GM19328 (cell line): ENCODE data around the gene CEP128.

Source experiments
- ATAC-seq: cut with Tn5 transposase; IDR thresholded peaks from one replicate; pipeline ENCODE4 v1.9.1; 2021; ENCODE audit warnings: mild to moderate bottlenecking, moderate library complexity; ENCODE audit not compliant: unreplicated experiment

The CEP128 gene

DNA sequence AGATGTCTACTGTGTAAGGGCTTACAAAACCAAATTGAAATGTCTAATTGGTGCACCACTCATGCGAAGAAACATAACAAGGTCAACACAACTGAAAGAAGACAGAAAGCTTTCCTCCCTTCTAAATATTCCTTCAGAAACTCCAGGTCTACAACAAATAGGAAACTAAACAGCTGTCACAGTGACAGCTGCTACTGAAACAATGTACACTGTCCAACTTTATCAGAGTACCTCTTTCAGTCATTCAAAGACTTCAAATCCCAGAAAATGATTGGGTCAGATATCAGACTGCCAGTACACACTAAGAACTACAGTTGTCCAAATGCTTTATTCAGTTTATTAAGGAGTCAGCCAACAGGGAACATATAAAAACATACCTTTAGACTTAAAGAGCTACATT is 35.2 kb downstream of the CEP128 start:
- no peak for ATAC-seq

DNA sequence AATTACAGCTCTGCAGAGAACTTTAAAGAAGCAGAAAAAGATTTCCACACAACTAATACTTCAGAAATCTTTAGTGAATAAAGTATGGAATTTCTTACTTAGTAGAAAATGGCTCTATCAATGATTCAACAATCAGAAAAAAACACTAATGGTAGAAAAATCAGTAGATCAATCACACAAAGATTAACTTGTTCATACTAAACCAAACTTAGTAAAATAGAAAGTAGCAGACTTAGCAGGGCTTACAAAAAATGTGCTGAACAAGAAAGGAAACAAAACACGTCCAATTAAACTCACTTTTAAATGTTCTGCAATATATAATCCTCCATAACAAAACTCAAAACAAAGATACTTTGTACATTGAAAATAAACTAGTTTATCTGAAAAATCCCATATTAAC is 38.9 kb downstream of the CEP128 start:
- ATAC-seq: no peak

DNA sequence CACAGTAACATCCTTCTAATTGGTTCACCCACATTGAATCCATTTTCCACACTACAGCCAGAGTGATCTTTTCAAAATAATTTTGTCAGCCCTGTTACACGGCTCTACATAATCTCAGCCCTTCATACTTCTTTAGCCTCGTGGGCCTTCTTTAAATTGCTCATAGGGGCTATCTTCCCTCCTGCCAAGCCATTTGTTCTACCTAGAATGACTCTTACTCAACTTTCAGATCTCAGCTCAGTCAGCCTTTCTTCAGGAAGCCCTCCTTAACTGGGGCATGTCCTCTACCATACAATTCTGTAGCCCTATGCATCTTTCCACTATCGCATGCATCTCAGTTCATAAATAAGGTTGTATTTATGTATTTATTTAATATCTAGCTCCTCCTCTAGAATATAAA is 39.7 kb downstream of the CEP128 start:
- ATAC-seq: no peak

DNA sequence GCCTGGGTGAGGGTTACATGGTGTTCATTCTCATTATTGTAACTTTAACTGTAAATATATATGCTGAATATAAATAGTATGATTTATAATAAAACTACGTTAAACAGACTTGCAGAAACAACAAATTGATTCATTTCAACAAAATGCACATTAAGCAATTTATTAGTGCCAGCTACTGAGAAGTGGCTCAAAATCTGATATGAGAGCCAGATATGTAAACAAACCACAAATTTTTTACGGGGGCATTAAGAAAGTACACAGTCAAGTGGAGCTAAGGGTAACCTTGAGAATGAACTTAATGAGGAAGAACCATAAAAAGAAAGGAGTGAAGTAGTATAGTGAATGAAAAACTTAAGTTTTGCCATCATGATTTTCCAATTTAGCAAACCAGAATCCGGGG is 40.3 kb downstream of the CEP128 start:
- no peak for ATAC-seq

DNA sequence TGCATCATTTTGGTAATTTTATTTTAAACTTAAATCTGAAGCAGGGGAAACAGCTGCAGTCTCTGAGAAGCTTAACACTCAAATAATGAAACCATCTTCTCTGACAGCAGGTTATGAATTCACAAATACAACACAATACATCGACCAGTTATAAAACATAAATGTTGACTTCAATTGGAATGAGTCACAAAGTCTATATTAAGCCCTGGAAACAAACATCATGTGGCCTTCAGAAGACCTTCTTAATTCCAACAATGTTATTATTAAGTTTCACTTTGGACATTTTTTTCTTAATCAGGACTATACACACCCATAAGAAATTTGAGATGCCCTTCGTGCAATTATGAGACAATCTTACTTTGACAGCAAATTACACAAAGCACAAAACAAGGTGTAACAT is 68.9 kb downstream of the CEP128 start:
- ATAC-seq: no peak

DNA sequence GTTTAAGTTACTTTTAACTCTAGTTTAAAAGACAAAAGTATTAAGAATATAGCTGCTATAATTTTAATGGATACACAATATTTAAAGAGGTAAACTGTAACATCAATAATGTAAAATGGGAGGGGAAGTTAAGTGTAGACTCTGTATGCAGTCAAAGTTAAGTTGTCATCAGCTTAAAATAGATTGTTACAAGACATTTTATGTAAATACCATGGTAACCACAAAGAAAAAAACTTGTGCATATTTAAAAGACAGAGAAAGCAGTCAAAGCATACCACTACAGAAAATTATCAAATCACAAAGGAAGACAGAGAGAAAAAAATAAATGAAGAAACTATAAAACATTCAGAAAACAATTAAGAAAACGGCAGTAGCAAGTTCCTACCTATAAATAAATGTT is 73.3 kb downstream of the CEP128 start:
- ATAC-seq: no peak

DNA sequence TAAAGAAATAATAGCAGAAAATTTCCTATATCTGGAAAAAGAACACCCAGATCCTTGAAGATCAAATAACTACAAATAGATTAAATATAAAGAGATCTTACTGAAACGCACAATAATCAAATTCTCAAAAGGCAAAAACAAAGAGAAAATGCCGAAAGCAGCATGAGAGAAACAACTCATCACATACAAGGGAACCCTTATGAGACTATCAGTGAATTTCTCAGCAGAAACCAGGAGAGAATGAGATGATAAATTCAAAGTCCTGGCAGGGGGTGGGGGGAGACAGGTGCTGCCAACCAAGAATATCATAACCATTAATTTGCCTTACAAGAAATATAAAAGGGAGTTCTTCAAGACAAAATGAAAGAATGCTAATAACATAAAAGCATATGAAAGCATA is 73.7 kb downstream of the CEP128 start:
- ATAC-seq: no peak

DNA sequence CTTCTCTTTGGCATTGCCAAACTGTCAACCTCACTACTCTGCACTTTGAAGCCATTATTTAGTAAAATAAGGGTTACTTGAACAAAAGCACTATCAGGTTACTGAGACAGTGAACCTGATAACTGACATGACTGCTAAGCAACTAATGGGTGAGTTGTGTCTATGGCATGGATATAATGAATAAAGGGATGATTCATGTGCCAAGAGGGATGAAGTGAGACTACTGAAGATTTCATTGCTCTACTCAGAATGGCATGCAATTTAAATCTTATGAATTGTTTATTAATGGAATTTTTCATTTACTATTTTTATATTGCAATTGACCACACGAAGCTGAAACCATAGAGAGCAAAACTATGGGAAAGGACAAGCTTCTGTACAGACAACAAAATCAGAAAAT is 74.4 kb downstream of the CEP128 start:
- no peak for ATAC-seq

DNA sequence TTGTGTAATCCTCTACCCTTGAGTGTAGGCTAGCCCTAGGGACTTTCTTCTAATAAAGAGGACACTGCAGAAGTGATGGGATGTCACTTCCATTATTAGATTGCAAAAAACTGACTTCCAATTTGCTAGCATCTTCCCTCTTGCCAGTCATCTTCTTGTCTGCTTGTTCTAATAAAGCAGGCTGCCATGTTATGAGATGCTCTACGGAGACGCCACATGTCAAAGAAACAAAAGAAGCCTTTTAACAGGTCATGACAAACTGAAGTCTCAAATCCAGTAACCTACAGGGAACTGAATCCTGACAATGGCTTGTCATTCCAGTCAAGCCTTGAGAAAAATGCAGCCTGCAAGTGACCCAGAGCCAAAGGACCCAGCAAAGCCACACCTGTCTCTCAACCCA is 76.0 kb downstream of the CEP128 start:
- no peak for ATAC-seq

DNA sequence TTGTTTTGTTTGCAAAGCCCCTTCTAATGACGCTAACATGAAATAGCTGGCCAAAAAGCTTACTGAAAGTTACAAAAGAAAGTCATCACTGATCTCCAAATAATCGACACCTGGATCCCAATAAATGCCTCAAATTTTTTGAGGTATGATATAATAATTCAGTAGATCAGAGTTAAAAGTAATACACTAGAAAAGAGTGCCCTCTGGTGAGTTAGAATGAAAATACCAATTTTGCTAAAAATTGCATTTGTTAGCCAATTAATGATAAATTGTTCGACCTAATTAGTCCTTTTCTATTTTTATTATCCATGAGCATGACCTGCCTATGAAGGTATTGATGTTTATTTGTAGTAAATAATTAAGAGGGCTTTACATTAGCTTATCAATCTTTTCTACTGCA is 78.6 kb downstream of the CEP128 start:
- no peak for ATAC-seq

DNA sequence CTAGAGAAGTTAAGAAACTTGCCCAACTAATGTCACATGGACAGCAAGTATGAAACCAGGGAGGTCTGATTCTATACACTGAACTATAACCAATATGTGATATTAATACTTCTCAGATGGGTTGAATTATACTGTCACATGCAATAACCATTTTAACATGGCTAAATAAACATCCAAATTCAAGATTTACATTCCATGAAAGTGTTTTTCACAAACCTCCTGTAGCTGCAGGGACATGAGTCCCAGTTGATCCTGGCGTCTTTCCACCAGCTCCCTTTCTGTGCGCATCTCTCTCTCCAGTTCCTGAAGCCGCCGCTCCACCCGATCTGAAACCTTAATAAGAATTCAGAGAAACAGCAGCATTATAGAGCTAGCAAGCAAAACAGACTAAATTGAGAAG is 79.0 kb downstream of the CEP128 start:
- no peak for ATAC-seq

DNA sequence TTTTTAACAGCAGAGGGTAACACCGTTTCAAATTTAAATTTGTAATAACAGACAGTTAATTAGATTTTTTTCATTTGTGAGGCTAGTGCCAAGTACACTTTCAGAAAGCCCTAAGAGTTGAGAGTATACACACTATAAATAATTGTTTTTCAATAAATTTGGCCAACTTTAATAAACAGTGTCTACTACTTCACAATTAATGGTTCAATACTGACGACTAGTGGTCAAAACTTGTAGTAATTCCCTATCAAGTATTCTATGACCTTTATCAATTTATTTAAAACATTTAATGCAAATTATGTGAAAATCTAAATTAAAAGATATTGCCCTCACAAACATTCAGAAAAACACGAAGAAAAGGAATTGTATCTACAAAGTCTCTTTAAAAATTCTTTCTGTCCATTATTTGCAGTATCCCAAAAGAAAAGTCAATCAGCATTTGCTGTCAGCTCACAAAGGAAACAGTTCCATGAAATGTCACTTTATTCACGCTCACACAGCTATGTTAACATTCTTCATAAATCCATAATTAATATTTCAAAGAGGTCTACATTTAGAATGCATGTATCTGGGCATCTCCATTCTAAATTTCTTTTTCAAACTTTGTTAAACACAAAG is 91.2 kb downstream of the CEP128 start:
- no peak for ATAC-seq

DNA sequence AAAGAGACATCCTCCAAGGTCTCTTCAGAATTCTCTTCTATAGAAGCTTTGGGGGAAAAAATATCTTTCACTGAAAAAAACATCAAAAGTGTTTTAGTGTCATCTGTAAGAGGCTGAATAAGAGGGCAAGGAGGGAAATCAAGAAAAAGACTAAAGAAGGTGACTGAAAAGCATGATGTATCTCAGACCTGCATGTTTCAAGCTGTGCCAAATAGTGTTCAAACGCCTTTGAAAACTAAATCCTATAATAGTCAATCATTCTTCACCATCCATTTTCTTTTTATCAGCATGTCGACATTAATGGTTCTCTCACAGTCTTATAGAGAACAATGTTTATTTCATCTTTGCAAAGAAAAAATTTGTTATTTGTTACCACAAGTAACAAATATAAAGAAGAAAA is 94.5 kb downstream of the CEP128 start:
- ATAC-seq: no peak

DNA sequence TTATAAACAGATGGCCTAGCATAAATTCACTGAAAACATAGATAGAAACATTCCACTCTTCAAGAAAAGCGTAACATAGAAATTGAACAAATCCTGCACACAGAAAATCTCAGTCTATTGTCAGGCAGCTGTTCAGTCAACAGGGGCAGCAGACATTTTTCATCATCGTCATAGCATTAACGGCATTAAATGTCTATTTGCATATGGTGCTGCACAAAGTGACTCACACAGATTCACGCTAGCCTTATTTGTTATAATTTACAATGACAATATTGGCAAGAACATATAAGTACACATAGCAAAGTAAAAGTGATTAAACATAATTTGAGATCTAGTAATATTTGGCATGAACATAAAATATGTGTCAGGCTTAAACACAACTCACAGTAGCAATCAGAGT is 95.7 kb downstream of the CEP128 start:
- ATAC-seq: no peak

DNA sequence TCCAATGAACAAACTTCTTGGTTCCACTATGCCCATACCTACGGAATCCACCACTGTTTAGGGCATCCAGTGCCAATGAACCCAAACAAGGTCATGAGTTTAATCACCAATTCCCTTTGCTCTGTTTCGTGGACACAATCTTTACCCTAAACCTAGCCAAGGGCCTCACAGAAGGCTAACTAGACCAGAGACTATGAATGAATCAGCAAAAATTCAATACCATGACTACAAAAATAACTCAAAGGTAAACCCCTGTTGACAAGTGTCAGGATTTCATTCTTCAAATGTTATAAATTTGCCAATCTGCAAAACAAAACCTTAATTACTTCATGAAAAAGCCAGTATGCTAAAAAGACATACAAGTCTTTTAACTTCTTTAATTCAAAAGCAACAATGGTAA is 96.7 kb downstream of the CEP128 start:
- ATAC-seq: no peak

DNA sequence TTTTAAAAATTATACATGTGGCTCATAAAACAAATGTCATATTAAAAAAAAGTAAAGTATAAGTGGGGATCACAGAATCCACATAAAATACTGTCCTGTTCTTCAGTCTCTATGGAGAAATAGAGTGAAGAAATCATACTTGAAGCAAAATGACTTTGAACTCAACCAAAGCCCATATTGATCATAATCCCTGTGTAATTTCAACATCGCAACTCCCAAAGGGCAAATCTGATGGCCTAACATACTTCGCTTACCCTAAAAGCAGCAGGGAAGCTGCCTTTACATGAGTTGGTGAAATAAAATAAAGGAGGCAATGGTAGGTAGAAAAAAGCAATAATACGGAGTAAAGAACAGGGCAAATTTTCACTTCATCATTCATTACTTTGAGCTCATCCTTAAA is 101.8 kb downstream of the CEP128 start:
- ATAC-seq: no peak

DNA sequence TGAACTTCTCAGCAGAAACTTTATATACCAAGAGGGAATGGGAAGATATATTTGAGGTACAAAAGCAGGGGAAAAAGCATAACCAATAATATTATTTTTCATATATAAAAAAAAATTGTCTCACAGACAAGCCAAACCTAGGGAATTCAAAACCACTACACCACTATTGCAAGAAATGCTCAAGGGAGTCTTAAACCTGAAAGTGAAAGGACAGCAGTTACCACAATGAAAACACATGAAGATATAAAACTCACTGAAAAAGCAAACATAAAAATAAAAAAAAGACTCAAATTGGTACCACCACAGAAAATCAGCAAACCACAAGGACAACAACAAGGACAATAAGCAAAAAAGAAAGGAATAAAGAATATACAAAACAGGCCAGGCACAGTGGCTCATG is 131.9 kb downstream of the CEP128 start:
- no peak for ATAC-seq

DNA sequence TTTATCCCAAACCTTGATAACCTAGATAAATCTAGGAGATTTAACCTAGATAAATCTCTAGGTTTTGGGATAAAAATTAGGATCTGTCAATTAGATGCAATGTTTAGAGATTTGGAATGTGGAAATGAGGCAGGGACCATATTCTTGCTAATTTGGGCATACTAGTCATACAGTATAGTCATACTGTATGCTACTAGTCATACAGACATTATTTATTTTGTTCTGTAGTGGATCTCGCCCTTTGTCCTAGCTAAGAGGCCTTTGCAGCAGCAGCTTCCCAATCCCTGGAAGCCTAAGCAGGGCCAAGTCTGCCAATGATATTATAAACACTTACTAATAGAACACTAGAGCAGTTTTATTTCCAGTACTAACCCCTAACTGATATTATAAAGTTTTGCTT is 136.4 kb downstream of the CEP128 start:
- no peak for ATAC-seq

DNA sequence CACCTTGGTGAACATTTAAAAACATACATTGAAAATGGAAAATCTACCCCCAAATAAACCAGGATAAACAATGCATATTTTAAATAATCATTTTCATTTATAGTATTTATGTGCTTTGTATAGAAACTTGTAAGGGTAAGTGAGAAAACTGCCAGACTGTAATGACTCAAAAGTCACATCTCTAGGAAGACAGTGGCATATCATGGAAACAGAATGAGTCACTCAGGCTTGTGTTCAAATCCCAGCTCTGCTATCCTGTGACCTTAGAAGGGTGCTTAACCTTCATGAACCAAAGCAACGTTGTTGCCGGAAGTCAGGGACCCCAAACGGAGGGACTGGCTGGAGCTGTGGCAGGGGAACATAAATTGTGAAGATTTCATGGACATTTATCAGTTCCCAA is 142.7 kb downstream of the CEP128 start:
- no peak for ATAC-seq

DNA sequence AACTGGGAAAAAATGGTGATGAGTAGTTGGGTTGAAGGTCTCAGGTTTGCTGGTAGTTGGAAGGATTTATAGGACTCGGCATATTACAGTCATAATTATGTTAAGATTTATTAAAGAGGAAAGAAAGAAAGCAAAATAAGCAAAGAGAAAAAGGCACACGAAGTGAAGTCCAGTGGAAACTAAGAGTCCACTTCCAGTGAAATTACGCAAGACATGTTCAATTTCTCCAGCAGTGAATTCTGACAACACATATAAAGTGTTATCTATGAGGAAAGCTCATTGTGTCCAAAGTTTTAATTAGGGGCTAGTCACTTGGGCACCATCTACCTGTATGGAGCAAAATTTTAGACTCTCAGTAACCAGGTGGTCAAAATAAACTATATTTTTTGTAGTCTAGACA is 143.3 kb downstream of the CEP128 start:
- no peak for ATAC-seq

DNA sequence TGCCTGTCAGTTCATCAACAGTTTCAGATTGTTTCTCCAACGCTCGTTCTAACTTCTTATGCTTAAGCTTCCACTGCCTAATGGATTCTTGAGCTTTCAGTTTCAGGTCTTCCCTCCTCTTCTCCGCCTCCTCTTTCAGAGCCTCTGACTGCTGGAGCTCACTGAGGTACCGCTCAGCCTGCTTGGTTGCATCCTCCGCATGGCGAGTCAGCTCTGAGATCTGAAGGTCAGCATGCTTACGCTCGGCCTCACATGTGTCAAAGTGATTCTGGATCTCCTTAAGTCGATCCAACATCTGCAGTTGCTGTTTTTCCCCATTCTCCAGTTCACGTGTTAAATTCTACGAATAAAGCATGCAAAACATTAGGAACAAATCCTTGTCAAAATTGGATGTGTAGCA is 148.8 kb downstream of the CEP128 start:
- no peak for ATAC-seq

DNA sequence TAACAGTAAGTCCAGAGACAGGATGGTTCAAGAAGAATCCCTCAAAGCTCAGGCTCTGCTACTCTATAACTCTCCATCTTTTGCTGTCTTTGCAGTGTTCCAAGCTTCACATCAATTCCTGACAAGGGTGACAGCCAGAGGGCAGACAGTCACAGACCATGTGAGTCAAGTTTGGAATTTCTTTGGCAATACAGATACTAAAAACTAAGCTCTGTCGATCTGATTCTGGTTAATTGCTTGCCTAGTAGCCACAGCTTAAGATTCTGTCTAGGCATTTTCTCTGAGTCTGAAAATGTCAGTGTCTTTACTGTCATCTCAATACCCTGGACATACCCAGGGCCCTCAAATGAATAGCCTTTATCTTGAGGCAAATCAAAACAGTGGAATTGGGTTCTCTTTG is 153.7 kb downstream of the CEP128 start:
- no peak for ATAC-seq

DNA sequence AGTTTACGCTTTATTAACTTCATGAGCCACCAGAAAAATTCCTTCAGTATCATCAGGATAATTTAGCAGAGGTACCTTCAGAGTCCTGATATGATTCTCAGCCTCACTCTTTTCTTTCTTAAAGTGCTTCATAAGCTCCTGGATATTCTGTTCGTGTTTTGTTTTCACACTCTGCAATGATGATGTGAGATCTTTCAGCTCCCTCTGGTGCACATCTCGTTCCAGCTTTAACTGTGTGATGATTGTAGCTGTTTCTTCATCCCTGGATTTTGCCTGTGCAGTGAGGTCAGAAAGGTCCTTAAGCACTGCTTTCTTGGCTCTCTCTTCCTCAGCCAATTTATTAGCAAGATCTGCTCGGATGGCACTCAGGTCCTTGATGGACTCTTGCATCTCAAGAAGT is 156.7 kb downstream of the CEP128 start:
- no peak for ATAC-seq

DNA sequence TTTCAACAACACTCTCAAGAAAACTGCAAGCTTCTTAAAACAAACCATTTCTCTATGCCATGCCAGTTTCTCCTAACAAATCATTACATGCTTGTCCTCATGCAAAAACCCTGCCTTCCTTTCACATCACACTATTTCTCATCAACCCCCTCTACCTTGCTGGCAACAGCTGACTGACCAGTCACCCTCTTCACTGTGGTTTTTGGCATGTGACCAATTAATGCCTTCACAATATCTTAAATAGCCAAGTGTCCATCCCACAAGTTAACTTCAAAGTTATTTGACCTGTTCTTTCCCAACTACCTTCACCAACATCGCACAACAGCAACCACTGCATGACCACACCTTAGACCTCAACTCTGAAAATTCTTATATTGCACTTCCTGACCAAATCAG is 159.6 kb downstream of the CEP128 start:
- ATAC-seq: no peak
